PFSK-1 (cell line): Measurements from ENCODE around the gene SCNN1B.

ENCODE experiments used
- FOXP2 ChIP-seq: optimal IDR thresholded peaks from 2 replicates; pipeline ENCODE3; 2011; ENCODE audit warnings: borderline replicate concordance, control low read depth, inconsistent platforms; ENCODE audit not compliant: insufficient read depth; ENCODE audit errors: extremely low read length, extremely low read depth
- POLR2AphosphoS5 ChIP-seq: IDR thresholded peaks from 2 replicates; pipeline ENCODE4 v1.6.1; 2012; ENCODE audit warnings: low read depth, mild to moderate bottlenecking, control low read depth, low read length, moderate library complexity
- REST ChIP-seq, 2 experiments: IDR thresholded peaks; 2 replicates each; pipeline versions ENCODE4 v1.6.1 to v1.8.0; 2011 to 2012; ENCODE audit warnings: low read depth in 2 of 2, low read length in 2 of 2, control low read depth in 1 of 2, inconsistent platforms in 1 of 2, mild to moderate bottlenecking in 1 of 2, moderate library complexity in 1 of 2; ENCODE audit not compliant: insufficient read depth in 1 of 2
- SIN3A ChIP-seq: IDR thresholded peaks from 2 replicates; pipeline ENCODE4 v1.6.1; 2012; ENCODE audit warnings: mild to moderate bottlenecking, low read length, moderate library complexity, borderline replicate concordance; ENCODE audit not compliant: insufficient read depth
- TAF1 ChIP-seq: IDR thresholded peaks from 2 replicates; pipeline ENCODE4 v1.6.1; 2012; ENCODE audit warnings: low read length, control low read depth, borderline replicate concordance; ENCODE audit not compliant: insufficient read depth

The SCNN1B gene

GRCh38 chr16:23384878-23385277, 82.8 kb downstream of the SCNN1B start:
- TF ChIP-seq POLR2AphosphoS5, result no peak

DNA sequence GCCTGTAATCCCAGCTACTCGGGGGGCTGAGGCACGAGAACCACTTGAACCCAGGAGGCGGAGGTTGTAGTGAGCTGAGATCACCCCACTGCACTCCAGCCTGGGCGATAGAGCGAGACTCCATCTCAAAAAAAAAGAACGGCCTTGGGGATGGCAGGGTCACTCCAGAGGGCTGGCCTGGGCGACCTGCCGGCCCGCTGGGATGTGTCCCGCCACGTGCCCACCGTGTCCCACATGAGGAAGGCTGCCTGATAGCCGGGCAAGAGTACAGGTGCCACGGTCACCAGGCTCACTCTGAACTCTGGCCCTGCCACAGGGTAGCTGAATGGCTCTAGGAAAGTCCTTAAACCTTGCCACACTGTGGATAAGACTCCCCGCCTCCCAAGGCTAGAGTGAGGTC, 83.3 kb downstream of the SCNN1B start:
- no peak for TF ChIP-seq SIN3A
- no peak for TF ChIP-seq POLR2AphosphoS5
- TF ChIP-seq REST (IDR thresholded peaks at IDR 0.05; ENCODE audit: insufficient read depth in 1 of 2, low read depth in 2 of 2, low read length in 2 of 2), result no peak
- TF ChIP-seq TAF1, result no peak
- TF ChIP-seq FOXP2, result no peak

DNA sequence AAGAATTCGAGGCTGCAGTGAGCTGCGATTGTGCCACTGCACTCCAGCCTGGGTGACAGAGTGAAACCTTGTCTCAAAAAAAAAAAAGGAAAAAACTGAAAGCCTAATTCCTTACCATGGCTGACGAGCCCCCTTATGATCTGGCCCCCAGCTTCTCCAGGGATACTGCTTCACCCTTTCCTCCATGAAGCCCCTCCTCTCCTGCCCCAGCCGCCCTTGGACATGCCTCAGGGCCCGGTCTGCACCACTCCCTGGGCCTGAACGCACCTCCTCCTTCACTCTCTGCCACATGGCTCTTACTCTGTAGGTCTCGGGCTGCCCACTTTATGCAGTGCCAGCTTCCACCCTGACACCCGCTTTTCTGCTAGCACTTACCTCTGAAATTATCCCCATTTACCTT, 85.6 kb downstream of the SCNN1B start:
- TF ChIP-seq REST (IDR thresholded peaks at IDR 0.05; ENCODE audit: insufficient read depth in 1 of 2, low read depth in 2 of 2, low read length in 2 of 2), result no peak
- no peak for TF ChIP-seq POLR2AphosphoS5
- TF ChIP-seq FOXP2, result no peak
- TF ChIP-seq TAF1, result no peak
- no peak for TF ChIP-seq SIN3A

DNA sequence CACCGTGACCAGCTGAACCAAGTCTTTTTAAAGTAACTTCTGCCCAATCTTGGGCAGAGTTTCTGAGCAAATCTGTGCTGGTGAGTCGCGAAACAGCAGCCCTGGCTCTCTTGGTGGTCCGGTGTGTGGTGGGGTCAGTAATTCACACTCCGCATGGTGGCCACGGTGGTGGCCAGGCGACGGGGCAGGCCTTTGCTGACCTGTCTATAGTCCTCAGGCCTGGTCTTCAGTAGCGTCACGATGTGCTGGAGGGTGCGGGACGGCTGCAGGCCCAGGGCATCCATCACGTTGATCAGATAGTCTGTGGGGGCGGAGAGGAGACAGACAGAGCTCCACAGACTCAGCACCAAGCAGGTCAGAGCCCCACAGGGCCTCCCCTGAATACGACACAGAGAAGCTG, 86.7 kb downstream of the SCNN1B start:
- no peak for TF ChIP-seq REST (IDR thresholded peaks at IDR 0.05; ENCODE audit: insufficient read depth in 1 of 2, low read depth in 2 of 2, low read length in 2 of 2)

- no peak for TF ChIP-seq REST (IDR thresholded peaks at IDR 0.05; ENCODE audit: insufficient read depth in 1 of 2, low read depth in 2 of 2, low read length in 2 of 2)
Measured at GRCh38 chr16:23389201-23389600, 87.1 kb downstream of the SCNN1B start.

- TF ChIP-seq FOXP2 (no peak), POLR2AphosphoS5 (no peak), REST (IDR thresholded peaks at IDR 0.05; ENCODE audit: insufficient read depth in 1 of 2, low read depth in 2 of 2, low read length in 2 of 2) (no peak), SIN3A (no peak)
Measured at GRCh38 chr16:23391381-23392222, 89.5 kb downstream of the SCNN1B start.
